Left lung (tissue), 10 donors: ENCODE results near the gene PLXNA2. TPM values are rescaled to one million over a fixed set of nuclear protein-coding genes. Genes with fewer than 3 reads are reported as not detected.

Source experiments
- ATAC-seq: fragments of 200-7000 bp; cut with Tn5 transposase; one replicate; pipeline ENCODE4 v1.9.1; 2020; ENCODE audit warnings: moderate library complexity
- DNase-seq, 4 donors: peaks; one replicate each; pipeline ENCODE4 v3.0.0-alpha.2; 2013 to 2020
- H3K27ac ChIP-seq, 2 donors: fragments of 200-600 bp; sonication (generic) in 1 of 2; one replicate each; pipeline versions ENCODE4 v1.5.0 to v1.8.0; 2020 to 2021
- H3K27me3 ChIP-seq, 2 donors: fragments of 200-600 bp; sonication (generic) in 1 of 2; one replicate each; pipeline versions ENCODE4 v1.5.0 to v1.8.0; 2020 to 2021
- H3K36me3 ChIP-seq, 2 donors: fragments of 200-600 bp; sonication (generic) in 1 of 2; one replicate each; pipeline versions ENCODE4 v1.5.0 to v1.8.0; 2020 to 2021
- H3K4me1 ChIP-seq, 2 donors: fragments of 200-600 bp; one replicate each; pipeline ENCODE4 v1.8.0; 2021
- H3K4me3 ChIP-seq, 2 donors: fragments of 200-600 bp; sonication (generic) in 1 of 2; one replicate each; pipeline versions ENCODE4 v1.5.0 to v1.8.0; 2020 to 2021; ENCODE audit warnings: mild to moderate bottlenecking in 1 of 2
- H3K9me3 ChIP-seq, 2 donors: fragments of 200-600 bp; sonication (generic) in 1 of 2; one replicate each; pipeline versions ENCODE4 v1.5.0 to v1.8.0; 2020 to 2021
- CTCF ChIP-seq, 2 donors: fragments of 200-600 bp; sonication (generic) in 1 of 2; IDR thresholded peaks; one replicate each; pipeline versions ENCODE4 v1.5.0 to v1.8.0; 2021; ENCODE audit warnings: antibody characterized with exemption in 2 of 2
- intact Hi-C, 2 donors: fragments of 100-400 bp; cut with DNase I; formaldehyde crosslinking; loops; one replicate each; pipeline versions ENCODE4 v1.11.2 to v1.14.2; 2022
- polyA plus RNA-seq, 6 donors: library from polyadenylated mRNA; unstranded; fragments of 120-200 nt; gene quantifications; one replicate each; pipeline ENCODE4 v1.2.1, GENCODE V29; 2013; ENCODE audit not compliant: insufficient read length in 6 of 6
- total RNA-seq, 2 donors: library from RNA; stranded (reverse); fragmentation: NEBNext Ultra II Directional; extraction: Animal tissue kit (Norgen Biotek cat#: 25700); gene quantifications; one replicate each; pipeline ENCODE4 v1.2.1, GENCODE V29; 2021
- donor health status: DM: no; HTN: yes; CAD: no.
- donor health status: DM: no; HTN: no; CAD: no.

The PLXNA2 gene
- total and polyA plus RNA-seq, 8 donors: 21.4 to 92.8 (median 34.0) TPM

- no peak for DNase-seq
- Histone ChIP-seq H3K36me3 (peaks cover 0 to 67% of the 10 kb centered on the region in 2 donors), H3K4me1 (peaks cover 5 to 8% of the 10 kb centered on the region in 2 donors), H3K27ac (no peak overlapping the region), H3K9me3 (no peaks in the 10 kb centered on the region), H3K27me3 (no peaks in the 10 kb centered on the region), H3K4me3 (no peak overlapping the region)
- no peak for ATAC-seq
- TF ChIP-seq CTCF (IDR thresholded peaks at IDR 0.05): no peak
- intact Hi-C loops: no loop called here
These were observed 162.2 kb downstream of the PLXNA2 start for GRCh38 chr1:208081972-208082371.

GRCh38 chr1:208080396-208081286 lies 163.5 kb downstream of the PLXNA2 start:
- DNase-seq (no peak), ATAC-seq (no peak)
- no peak for TF ChIP-seq CTCF (IDR thresholded peaks at IDR 0.05)
- peaks cover 0 to 77% of the 10 kb centered on the region in 2 donors for H3K36me3 ChIP-seq
- H3K4me1 ChIP-seq: no peaks in the 10 kb centered on the region
- H3K9me3 ChIP-seq: no peaks in the 10 kb centered on the region
- no peak overlapping the region for H3K4me3 ChIP-seq
- no peak overlapping the region for H3K27ac ChIP-seq
- intact Hi-C loops: no loop called here
- H3K27me3 ChIP-seq: no peaks in the 10 kb centered on the region

GRCh38 chr1:208079161-208079560 lies 165.0 kb downstream of the PLXNA2 start:
- DNase-seq (no peak), ATAC-seq (no peak)
- no peaks in the 10 kb centered on the region for H3K9me3 ChIP-seq
- no peak overlapping the region for H3K4me3 ChIP-seq
- TF ChIP-seq CTCF (IDR thresholded peaks at IDR 0.05): no peak
- H3K27ac ChIP-seq: no peak overlapping the region
- H3K4me1 ChIP-seq: no peaks in the 10 kb centered on the region
- H3K27me3 ChIP-seq: no peaks in the 10 kb centered on the region
- intact Hi-C loops: no loop called here
- H3K36me3 ChIP-seq: peaks cover 0 to 81% of the 10 kb centered on the region in 2 donors

- Histone ChIP-seq H3K4me3 (no peak overlapping the region), H3K9me3 (no peaks in the 10 kb centered on the region), H3K36me3 (peaks cover 0 to 81% of the 10 kb centered on the region in 2 donors), H3K4me1 (no peaks in the 10 kb centered on the region), H3K27me3 (no peaks in the 10 kb centered on the region), H3K27ac (no peak overlapping the region)
- DNase-seq: no peak
- ATAC-seq: no peak
- intact Hi-C loops: no loop called here
- no peak for TF ChIP-seq CTCF (IDR thresholded peaks at IDR 0.05)
These were observed 165.4 kb downstream of the PLXNA2 start for GRCh38 chr1:208078752-208079151.

- H3K36me3 ChIP-seq: peaks cover 0 to 84% of the 10 kb centered on the region in 2 donors
These were observed 166.7 kb downstream of the PLXNA2 start for GRCh38 chr1:208077232-208078075.

More at GRCh38 chr1:208077232-208078075, 166.7 kb downstream of the PLXNA2 start:
- no peaks in the 10 kb centered on the region for H3K27me3 ChIP-seq
- no peak for TF ChIP-seq CTCF (IDR thresholded peaks at IDR 0.05)
- H3K27ac ChIP-seq: no peak overlapping the region
- no peaks in the 10 kb centered on the region for H3K4me1 ChIP-seq
- ATAC-seq: no peak
- intact Hi-C loops: no loop called here
- no peak overlapping the region for H3K4me3 ChIP-seq
- no peak for DNase-seq
- H3K9me3 ChIP-seq: no peaks in the 10 kb centered on the region
